NOMO-1 (cell line): ENCODE data around the gene BCKDK.
"Not testable (repeated sequence)": the region's sequence is repeated elsewhere in the genome, so short reads cannot be mapped to it uniquely, and the experiment has no call there.

Experiments
- DNase-seq, 2 experiments: peaks; one replicate each; lab custom pipeline; 2025; ENCODE audit not compliant: unreplicated experiment in 2 of 2; lab: John Stamatoyannopoulos, UW

Gene BCKDK

DNA sequence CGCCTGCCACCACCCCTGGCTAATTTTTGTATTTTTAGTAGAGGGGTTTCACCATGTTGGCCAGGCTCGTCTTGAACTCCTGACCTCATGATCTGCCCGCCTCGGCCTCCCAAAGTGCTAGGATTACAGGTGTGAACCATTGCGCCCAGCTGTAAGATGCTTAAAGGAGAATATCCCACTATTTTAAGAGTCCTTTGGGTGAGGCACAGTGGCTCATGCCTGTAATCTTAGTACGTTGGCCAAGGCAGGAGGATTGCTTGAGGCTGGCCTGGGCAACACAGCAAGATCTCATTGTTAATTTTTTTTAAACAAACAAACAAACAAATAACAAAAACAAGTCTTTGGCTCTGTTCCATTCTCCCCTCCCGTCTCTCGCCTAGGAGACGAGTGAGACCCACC lies 32.9 kb downstream of the BCKDK start:
- DNase-seq: not testable (repeated sequence)

DNA sequence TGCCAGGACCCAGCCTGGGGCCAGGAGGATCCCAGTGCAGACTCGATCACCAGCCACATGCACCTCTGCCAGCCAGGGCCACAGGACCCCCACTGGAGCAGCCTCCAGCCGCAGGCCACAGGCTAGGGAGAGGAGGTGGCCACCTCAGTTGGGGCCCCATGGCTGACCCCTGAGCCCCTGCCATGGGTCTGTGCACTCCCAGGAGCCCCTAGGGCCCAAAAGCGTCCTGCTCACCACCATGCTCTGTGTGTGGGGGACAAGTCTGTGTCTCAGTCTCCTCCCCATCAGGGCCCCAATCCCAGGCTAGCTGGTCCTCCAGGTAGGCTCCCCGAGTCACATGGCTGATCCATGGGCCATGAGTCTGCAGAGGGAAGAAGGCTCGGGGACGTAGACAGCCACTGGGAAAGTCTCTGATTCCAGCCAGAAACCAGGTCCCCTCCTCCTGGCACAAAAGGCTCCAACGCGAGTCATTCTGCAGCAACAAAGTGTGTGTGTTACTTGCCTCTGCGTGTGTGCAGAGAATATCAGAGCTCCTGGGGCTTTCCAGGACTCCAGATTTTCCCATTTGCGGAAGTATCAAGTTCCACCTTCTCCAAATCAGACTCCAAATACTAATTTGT lies 33.4 kb downstream of the BCKDK start:
- no peak for DNase-seq

DNA sequence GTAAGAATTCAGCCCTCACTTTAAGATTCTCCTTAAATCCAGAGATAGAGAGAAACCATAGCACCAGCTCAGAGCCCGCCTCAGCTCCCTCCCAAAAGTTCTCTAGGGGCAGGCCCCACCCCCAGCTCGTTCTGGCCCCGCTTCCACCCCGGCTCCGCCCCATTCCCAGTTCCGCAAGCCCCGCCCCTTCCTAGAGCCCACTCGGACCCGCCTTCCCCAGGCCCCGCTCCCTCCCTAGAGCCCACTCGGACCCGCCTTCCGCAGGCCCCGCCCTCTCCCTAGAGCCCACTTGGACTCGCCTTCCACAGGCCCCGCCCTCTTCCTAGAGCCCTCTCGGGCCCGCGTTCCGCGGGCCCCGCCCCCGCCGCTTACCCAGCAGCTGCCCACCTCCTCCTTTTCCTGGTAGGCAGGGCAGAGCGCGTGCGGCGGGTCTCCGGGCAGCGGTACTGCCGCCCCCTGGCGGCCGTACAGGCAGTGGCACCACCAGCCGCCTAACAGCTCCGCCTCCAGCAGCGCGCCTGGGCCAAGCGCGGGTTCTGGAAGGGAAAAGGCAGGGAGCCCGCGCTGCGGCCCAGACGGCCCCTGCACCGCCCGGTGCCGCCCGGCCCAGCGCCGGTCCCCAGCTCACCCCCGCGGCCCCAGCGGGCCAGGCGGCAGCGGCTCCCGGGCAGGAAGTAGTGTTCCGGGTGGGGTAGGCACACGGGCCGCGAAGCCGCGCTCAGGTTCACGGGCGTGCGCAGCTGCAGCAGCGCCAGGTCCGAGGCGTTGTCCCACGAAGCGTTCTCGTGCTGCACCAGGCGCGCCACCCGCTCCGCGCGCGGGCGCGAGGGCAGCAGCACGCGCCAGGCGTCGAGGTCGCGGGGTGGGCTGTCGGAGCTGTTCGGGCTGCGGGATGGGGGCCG lies 34.2 kb downstream of the BCKDK start:
- peak; percentile 99 to 100 for DNase-seq

DNA sequence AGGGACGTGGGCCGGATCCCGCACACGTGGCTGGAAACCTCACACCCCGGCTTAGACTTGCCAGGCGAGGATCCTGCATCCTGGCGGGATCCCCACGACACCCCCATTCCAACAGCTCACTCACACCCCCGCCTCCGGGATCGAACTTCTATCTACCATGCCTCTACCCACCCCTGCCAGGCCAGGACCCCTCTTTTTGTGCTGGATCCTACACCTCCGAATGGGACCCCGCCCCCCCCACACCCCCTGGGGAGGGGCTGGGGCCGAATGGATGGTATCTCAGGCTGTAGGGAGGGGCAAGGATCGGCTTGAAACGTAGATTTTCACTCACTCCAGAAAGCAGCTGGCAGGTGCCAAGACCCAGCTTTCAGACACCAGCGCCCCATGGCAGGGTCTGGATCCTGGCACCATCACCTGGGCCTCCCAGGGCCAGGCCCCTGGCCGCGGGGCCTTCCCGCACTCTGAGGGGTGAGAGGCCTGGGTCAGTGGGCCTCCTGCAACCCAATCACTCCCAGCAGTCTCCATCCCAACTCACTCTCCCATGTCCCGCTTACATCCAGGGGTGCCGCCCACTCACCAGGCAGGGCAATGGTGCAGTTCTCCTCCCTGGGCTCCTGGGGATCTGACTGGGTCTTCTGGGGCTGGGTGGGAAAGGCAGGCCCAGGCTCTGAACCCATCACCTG lies 35.0 kb downstream of the BCKDK start:
- DNase-seq: no peak

DNA sequence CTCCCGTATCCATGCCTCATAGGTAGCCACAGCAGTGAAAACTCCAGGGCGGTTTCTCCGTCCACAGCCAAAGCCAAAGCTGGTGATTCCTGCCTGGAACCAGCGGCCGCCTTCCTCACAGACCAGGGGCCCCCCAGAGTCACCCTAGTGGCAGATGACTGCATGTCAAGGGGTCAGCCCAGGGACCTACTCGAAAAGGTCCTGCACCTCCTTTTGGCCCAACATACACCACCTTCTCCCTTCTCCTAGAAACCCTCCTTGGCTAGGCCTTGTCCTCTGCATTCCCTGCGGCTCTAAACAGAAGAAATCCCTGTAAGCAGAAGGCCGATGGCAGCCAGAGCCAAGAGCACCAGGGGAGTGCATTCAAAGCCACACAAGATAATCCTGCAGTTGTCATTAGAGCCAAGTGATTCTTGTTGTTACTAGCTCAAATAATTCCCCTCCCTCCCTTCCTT lies 35.5 kb downstream of the BCKDK start:
- DNase-seq: no peak

DNA sequence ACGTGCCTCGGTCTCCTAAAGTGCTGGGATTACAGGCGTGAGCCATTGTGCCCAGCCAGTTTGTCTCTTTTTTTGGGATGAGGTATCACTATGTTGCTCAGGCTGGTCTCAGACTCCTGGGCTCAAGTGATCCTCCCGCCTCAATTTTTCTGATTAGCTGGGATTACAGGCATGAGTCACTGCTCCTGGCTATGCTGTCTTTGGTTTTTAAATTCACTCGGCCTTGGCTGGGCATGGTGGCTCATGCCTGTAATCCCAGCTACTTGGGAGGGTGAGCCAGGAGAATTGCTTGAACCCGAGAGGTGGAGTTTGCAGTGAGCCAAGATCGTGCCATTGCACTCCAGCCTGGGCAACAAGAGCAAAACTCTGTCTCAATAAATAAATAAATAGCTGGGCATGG lies 36.2 kb downstream of the BCKDK start:
- not testable (repeated sequence) for DNase-seq

DNA sequence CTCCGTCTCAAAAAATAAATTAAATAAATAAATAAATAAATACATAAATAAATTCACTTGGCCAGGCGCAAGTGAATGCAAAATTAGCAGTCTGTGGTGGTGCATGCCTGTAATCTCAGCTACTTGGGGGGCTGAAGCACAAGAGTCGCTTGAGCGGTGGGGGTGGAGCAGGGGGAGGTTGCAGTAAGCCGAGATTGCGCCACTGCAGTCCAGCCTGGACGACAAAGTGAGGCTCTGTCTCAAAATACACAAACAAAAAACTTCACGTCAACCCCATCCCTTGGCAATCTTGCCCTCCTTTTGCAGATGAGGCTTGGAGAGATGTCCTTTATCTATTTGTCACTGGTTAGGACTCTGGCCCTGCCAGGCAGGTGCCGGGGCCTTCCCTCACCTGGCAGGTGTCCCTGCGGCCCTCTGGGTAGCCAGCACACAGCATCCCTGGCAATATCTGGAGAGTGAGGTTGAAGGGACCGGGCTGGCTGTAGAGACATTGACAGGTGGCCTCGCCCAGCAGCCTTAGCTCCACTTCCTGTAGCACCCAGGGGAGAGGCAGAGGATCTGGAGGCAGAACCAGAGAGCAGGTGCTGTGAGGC lies 37.3 kb downstream of the BCKDK start:
- DNase-seq: no peak

DNA sequence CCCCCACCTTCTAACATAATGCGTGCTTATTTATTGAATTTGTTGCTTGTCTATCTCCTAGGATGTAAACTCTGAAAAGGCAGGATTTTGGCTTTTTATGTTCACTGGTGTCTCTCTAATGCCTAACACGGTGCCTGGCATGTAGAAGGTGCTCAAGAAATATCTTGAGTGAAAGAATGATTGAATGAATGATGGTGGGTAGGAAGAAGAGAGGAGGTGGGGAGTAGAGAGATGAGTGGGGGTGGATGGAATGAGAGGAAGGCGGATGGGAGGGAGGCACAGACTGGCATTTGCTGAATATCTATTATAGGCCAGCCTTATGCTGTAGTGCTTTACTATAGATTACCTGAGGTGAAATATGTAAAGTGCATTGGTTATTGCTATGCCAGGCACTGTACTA lies 39.4 kb downstream of the BCKDK start:
- DNase-seq: no peak

DNA sequence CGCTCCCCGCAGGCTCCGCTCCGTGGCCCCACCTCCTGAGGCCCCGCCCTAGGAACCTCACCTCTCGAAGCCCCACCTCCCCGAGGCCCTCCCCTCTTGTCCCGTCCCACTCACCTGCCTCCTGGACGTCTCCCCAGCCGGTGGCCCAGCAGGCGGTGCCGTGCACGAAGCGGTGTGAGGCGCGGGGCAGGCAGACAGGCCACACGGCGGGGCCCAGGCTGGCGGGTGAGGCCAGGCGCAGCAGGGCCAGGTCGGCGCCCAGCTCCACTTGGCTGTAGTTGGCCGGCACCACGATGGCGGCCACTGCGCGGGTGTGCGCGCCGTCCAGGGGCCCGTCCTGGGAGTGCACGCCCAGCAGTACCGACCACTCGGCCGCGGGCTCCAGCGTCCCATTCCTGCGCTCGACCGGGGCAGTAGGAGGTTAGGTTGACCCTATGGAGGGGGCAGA lies 40.1 kb downstream of the BCKDK start:
- DNase-seq: no peak

DNA sequence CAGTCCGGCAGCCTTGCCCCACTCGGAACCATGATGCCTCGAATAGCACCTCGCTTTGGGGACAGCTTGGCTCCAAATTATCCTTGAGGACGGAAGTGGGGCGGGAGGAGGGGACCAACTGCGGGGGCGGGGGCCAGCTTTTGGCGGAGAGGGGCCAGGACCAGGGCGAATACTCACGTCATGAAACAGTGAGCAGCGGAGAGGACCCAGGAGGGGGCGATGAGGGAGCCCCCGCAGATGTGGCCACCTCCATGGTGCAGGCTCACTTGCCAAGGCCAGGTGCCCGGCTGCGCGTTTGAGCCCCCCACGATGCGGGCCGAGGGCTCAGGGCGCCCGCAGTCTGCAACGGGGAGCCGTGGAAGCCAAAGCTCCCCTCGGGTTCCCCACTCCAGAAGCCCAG lies 40.7 kb downstream of the BCKDK start:
- no peak for DNase-seq

DNA sequence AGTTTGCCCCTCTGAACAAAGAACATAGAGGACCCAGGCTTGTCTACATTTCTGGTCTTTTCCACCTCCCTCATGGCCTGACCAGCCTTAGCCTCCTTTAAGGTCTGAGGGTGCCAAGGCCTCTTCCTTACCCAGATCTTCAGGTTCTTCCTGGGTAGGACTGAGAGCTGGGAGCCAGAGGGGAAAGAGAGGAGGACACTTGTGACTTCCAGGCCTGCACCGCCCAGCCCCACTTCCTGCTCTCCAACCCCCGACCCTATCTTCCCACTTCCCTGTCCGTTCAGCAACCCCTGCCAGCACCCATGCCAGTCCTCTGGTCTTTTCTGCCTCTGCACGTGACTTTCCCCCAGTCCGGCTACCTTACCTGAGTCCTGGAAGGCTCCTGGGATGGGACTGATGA lies 41.1 kb downstream of the BCKDK start:
- no peak for DNase-seq

DNA sequence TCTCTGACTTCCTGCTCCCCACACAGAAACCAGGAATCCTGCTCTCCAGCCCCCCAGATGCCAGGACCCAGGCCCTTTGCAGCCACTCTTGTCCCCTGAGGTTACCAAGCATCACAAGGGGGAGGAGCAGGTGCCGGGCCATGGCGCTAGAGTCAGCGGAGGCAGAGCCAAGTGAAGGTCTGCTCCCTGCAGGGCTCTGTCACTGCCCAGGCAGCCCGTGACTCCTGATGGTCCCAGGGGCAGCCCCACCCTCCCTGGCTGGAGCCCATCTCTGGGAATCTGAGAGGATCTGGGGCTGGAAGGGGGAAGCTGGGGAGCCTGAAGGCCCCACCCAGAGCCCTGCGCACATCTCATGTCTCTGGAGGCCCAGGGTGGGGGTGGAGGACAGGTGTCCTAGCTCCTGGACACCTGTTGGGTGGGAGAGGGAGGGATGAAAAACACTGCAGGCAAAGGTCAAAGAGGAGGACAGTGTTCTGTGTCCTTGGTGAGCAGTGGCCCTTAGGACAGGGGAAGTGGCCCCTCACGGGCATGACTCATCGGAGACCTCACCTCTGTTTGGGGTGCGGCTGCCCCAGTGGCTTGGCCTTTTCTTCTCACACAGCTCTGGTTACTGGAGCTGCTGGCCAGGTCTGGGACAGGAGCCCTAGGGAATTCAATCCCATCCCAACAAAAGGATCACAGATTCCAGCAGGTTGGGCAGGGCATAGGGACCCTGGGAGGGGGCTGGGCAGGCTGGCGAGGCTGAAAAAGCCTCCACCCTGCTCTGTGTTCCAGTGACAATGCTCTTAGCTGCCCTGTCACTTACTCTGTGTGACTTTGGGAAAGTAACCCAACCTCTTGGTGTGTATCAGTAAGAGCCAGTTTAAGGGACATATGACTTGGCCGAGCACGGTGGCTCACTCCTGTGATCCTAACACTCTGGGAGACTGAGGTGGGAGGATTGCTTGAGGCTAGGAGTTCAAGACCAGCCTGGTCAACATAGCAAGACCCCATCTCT lies 42.0 kb downstream of the BCKDK start, which contains the start of gene PRSS36:
PRSS36 (minus strand) TSS at position 173 of the 997 bp plus-strand sequence; CDS start at position 142, 31 bp downstream.
- DNase-seq: no peak

DNA sequence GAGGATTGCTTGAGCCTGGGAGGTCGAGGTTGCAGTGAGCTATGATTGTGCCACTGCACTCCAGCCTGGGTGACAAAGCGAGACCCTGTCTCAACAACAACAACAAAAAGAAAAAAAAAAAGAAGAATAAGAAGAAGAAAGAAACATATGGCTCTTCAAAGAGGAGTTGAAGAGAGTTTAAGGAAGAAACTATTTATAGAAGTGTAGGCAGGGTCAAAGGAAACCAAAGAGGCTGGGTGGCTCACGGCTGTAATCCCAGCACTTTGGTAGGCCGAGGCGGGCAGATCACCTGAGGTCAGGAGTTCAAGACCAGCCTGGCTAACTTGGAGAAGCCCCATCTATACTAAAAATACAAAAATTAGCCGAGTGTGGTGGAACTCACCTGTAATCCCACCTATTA lies 42.8 kb downstream of the BCKDK start:
- DNase-seq: peak; percentile 26 to 34

DNA sequence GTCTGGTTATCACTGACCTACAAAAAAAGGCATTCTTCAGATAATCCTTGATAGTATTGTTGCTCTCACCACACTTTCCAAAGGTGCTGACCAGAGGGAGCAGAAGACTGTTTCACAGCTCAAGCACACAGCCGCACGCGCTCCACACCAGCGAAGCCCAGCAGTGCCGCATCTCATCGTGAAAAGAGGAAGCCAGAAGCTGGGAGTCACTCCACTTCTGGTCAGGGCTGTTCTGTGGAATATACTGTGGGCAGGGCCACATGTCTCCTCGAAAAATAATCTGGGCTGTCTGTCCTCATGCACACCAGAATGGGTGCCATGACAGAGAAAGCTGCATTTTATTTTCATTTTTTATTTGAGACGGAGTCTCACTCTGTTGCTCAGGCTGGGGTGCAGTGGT lies 49.0 kb downstream of the BCKDK start:
- DNase-seq: peak; percentile 69 to 82
